Uterus (tissue), 2 donors: ENCODE results near the gene MICALL1.

Experiments used
- POLR2A ChIP-seq, 2 donors: fragments of 450-650 bp; IDR thresholded peaks; one replicate each; pipeline ENCODE4 v1.6.1; 2016; ENCODE audit warnings: antibody characterized with exemption in 2 of 2, mild to moderate bottlenecking in 1 of 2, moderate library complexity in 1 of 2
- TF ChIP-seq, protein P1 (sequence below), 4 experiments: fragments of 200-600 bp in 2 of 4; fragments of 450-650 bp in 2 of 4; sonication (generic) in 2 of 4; IDR thresholded peaks; one replicate each; pipeline ENCODE4 v1.5.1; 2016 to 2019; ENCODE audit warnings: antibody characterized with exemption in 4 of 4, mild to moderate bottlenecking in 2 of 4, moderate library complexity in 1 of 4

DNA sequence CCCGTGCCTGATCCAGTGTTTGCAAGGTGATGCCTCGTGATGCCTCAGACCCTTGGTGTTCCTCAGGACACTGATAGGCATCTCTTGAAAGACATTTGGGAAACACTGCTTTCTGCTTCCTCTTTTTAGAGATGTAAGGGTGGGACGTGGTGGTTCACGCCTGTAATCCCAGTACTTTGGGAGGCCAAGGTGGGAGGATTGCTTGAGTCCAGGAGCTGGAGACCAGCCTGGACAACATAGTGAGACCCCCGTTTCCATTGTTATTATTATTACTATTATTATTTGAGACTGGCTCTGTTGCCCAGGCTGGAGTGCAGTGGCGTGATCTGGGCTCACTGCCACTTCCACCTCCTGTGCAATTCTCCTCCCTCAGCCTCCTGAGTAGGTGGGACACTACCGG is 84.8 kb downstream of the MICALL1 start:
- TF ChIP-seq, protein P1, sequence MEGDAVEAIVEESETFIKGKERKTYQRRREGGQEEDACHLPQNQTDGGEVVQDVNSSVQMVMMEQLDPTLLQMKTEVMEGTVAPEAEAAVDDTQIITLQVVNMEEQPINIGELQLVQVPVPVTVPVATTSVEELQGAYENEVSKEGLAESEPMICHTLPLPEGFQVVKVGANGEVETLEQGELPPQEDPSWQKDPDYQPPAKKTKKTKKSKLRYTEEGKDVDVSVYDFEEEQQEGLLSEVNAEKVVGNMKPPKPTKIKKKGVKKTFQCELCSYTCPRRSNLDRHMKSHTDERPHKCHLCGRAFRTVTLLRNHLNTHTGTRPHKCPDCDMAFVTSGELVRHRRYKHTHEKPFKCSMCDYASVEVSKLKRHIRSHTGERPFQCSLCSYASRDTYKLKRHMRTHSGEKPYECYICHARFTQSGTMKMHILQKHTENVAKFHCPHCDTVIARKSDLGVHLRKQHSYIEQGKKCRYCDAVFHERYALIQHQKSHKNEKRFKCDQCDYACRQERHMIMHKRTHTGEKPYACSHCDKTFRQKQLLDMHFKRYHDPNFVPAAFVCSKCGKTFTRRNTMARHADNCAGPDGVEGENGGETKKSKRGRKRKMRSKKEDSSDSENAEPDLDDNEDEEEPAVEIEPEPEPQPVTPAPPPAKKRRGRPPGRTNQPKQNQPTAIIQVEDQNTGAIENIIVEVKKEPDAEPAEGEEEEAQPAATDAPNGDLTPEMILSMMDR (IDR thresholded peaks at IDR 0.05) = no peak
- TF ChIP-seq POLR2A (IDR thresholded peaks at IDR 0.05) = no peak
